HL-60 (cell line): ENCODE results near the gene MAD1L1.

Experiments
- GABPA ChIP-seq: IDR thresholded peaks from 2 replicates; pipeline ENCODE4 v1.6.1; 2012; ENCODE audit warnings: low read depth
- POLR2AphosphoS5 ChIP-seq: IDR thresholded peaks from 2 replicates; pipeline ENCODE4 v1.6.1; 2012; ENCODE audit warnings: low read depth
- SPI1 ChIP-seq: IDR thresholded peaks from 2 replicates; pipeline ENCODE4 v1.6.1; 2012; ENCODE audit warnings: low read depth, mild to moderate bottlenecking, borderline replicate concordance
- TF ChIP-seq, protein P1 (sequence below): IDR thresholded peaks from 2 replicates; pipeline ENCODE4 v1.6.1; 2012; ENCODE audit warnings: low read depth; ENCODE audit not compliant: insufficient replicate concordance
- TF ChIP-seq, protein P2 (sequence below): IDR thresholded peaks from one replicate; pipeline ENCODE4 v1.5.1; 2011; ENCODE audit warnings: low read length, control low read depth, inconsistent platforms; ENCODE audit not compliant: insufficient read depth

DNA sequence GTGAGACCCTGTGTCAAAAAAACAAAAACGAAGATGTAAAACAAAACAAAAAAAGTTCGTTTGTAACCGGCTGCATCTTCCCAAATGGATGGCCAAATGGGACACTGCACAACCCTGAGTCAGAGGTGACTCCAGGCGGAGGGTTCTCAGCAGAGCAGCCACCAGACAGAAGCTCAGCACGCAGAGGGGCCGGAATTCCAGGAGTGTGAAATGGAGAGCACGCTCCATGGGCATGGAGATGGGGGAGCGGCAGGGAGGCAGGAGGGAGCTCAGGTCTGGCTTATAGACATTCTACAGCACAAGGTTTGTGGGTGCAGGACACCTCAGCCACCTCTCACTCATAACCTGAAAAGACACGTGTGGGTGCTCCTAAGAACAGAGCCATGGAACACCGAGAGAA is 227.0 kb downstream of the MAD1L1 start:
- TF ChIP-seq, protein P1, sequence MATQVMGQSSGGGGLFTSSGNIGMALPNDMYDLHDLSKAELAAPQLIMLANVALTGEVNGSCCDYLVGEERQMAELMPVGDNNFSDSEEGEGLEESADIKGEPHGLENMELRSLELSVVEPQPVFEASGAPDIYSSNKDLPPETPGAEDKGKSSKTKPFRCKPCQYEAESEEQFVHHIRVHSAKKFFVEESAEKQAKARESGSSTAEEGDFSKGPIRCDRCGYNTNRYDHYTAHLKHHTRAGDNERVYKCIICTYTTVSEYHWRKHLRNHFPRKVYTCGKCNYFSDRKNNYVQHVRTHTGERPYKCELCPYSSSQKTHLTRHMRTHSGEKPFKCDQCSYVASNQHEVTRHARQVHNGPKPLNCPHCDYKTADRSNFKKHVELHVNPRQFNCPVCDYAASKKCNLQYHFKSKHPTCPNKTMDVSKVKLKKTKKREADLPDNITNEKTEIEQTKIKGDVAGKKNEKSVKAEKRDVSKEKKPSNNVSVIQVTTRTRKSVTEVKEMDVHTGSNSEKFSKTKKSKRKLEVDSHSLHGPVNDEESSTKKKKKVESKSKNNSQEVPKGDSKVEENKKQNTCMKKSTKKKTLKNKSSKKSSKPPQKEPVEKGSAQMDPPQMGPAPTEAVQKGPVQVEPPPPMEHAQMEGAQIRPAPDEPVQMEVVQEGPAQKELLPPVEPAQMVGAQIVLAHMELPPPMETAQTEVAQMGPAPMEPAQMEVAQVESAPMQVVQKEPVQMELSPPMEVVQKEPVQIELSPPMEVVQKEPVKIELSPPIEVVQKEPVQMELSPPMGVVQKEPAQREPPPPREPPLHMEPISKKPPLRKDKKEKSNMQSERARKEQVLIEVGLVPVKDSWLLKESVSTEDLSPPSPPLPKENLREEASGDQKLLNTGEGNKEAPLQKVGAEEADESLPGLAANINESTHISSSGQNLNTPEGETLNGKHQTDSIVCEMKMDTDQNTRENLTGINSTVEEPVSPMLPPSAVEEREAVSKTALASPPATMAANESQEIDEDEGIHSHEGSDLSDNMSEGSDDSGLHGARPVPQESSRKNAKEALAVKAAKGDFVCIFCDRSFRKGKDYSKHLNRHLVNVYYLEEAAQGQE = no peak
- TF ChIP-seq, protein P2, sequence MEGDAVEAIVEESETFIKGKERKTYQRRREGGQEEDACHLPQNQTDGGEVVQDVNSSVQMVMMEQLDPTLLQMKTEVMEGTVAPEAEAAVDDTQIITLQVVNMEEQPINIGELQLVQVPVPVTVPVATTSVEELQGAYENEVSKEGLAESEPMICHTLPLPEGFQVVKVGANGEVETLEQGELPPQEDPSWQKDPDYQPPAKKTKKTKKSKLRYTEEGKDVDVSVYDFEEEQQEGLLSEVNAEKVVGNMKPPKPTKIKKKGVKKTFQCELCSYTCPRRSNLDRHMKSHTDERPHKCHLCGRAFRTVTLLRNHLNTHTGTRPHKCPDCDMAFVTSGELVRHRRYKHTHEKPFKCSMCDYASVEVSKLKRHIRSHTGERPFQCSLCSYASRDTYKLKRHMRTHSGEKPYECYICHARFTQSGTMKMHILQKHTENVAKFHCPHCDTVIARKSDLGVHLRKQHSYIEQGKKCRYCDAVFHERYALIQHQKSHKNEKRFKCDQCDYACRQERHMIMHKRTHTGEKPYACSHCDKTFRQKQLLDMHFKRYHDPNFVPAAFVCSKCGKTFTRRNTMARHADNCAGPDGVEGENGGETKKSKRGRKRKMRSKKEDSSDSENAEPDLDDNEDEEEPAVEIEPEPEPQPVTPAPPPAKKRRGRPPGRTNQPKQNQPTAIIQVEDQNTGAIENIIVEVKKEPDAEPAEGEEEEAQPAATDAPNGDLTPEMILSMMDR = no peak
- TF ChIP-seq POLR2AphosphoS5 (no peak), GABPA (no peak), SPI1 (no peak)
